ENCODE measurements around the gene MGAT4B. TPM values are rescaled to one million over a fixed set of nuclear protein-coding genes. Genes with fewer than 3 reads are reported as not detected.

The MGAT4B gene
- total and polyA plus RNA-seq, 2 of the 13 experiments (the other 11 are each of a cell fraction or from before 2014, with no cell fraction given), result 93.5 to 130 TPM

GRCh38 chr5:179820483-179821297 lies 14.0 kb upstream of the MGAT4B start, which contains the start of gene SQSTM1 (continued):
- TF ChIP-seq RERE (CRISPR knock-in tag; IDR thresholded peaks at IDR 0.05; ENCODE audit: low read depth) (no peak), ATF2 (CRISPR knock-in tag; IDR thresholded peaks at IDR 0.05) (peak; percentile 45; the same call in 1 of the 2 replicates), FIP1L1 (IDR thresholded peaks at IDR 0.05; ENCODE audit: borderline replicate concordance, insufficient read depth, low read depth, low read length) (no peak), SRSF4 (IDR thresholded peaks at IDR 0.05; ENCODE audit: low read depth, low read length, poor library complexity, severe bottlenecking) (no peak), HMGXB4 (CRISPR knock-in tag; IDR thresholded peaks at IDR 0.05; ENCODE audit: borderline replicate concordance in 1 of 2, low read depth in 1 of 2) (peak; percentile 13 to 55; a peak in 3 of 4 replicates), MXD3 (CRISPR knock-in tag; IDR thresholded peaks at IDR 0.05) (no peak), RXRA (CRISPR knock-in tag; IDR thresholded peaks at IDR 0.05) (0 out of 2 replicates have a peak, but pooled peaks have one; percentile 41), MLX (CRISPR knock-in tag; IDR thresholded peaks at IDR 0.05) (no peak), CAMTA2 (CRISPR knock-in tag; IDR thresholded peaks at IDR 0.05; ENCODE audit: borderline replicate concordance) (peak; percentile 85), ZNF124 (CRISPR knock-in tag; IDR thresholded peaks at IDR 0.05) (no peak), CBX1 (IDR thresholded peaks at IDR 0.05; ENCODE audit: low read depth) (peak; percentile 82), SP5 (CRISPR knock-in tag; IDR thresholded peaks at IDR 0.05; ENCODE audit: borderline replicate concordance, low read depth) (0 out of 2 replicates have a peak, but pooled peaks have one; percentile 31)

All from HepG2 (cell line).